Neural cell (in vitro differentiated cells): ENCODE results near the gene SRSF12.

Source experiments
- CTCF ChIP-seq: fragments of 450-650 bp; IDR thresholded peaks from 2 replicates; pipeline ENCODE4 v1.5.1; 2014; ENCODE audit warnings: antibody characterized with exemption, mild to moderate bottlenecking, moderate library complexity; ENCODE audit not compliant: poor library complexity, severe bottlenecking
- EP300 ChIP-seq: fragments of 450-650 bp; conservative IDR thresholded peaks from 2 replicates; pipeline ENCODE4 v1.6.1; 2014; ENCODE audit warnings: antibody characterized with exemption, mild to moderate bottlenecking, moderate library complexity; ENCODE audit not compliant: poor library complexity, severe bottlenecking
- EZH2 ChIP-seq: fragments of 200-600, 300-800 bp; shearing (Covaris generic), sonication (generic); IDR thresholded peaks from 2 replicates; pipeline ENCODE4 v1.6.1; 2014; ENCODE audit warnings: antibody characterized with exemption, low read length, borderline replicate concordance, mild to moderate bottlenecking; ENCODE audit not compliant: insufficient read depth, poor library complexity, severe bottlenecking
- POLR2AphosphoS5 ChIP-seq: IDR thresholded peaks from 2 replicates; pipeline ENCODE4 v1.6.1; 2012
- TAF1 ChIP-seq: IDR thresholded peaks from 2 replicates; pipeline ENCODE4 v1.6.1; 2012; ENCODE audit warnings: low read depth

- TF ChIP-seq POLR2AphosphoS5 = no peak
- no peak for TF ChIP-seq TAF1
- TF ChIP-seq EP300 = no peak
- no peak for TF ChIP-seq CTCF
- no peak for TF ChIP-seq EZH2
Measured at GRCh38 chr6:89133981-89134380, 16.1 kb upstream of the SRSF12 start.
